HG02970 (cell line): ENCODE results near the gene RSPH10B2.
"Not testable (repeated sequence)": the region's sequence is repeated elsewhere in the genome, so short reads cannot be mapped to it uniquely, and the experiment has no call there.

ENCODE experiments used
- ATAC-seq: cut with Tn5 transposase; IDR thresholded peaks from one replicate; pipeline ENCODE4 v1.9.1; 2021; ENCODE audit warnings: mild to moderate bottlenecking, moderate library complexity, moderate number of reproducible peaks; ENCODE audit not compliant: unreplicated experiment, low FRiP score

RSPH10B2 gene

GRCh38 chr7:6781581-6781980, 27.7 kb downstream of the RSPH10B2 start:
- ATAC-seq = not testable (repeated sequence)

- ATAC-seq = not testable (repeated sequence)
Measured at GRCh38 chr7:6789353-6789752, 35.5 kb downstream of the RSPH10B2 start.

- ATAC-seq = not testable (repeated sequence)
Measured at GRCh38 chr7:6792113-6792872, 38.4 kb downstream of the RSPH10B2 start.

GRCh38 chr7:6794276-6794675, 40.4 kb downstream of the RSPH10B2 start:
- not testable (repeated sequence) for ATAC-seq

GRCh38 chr7:6797218-6797617, 43.3 kb downstream of the RSPH10B2 start:
- not testable (repeated sequence) for ATAC-seq

GRCh38 chr7:6798047-6798446, 44.1 kb downstream of the RSPH10B2 start:
- not testable (repeated sequence) for ATAC-seq

GRCh38 chr7:6799887-6800286, 46.0 kb downstream of the RSPH10B2 start:
- ATAC-seq = not testable (repeated sequence)

- not testable (repeated sequence) for ATAC-seq
Measured at GRCh38 chr7:6800331-6800730, 46.4 kb downstream of the RSPH10B2 start.

- ATAC-seq = not testable (repeated sequence)
Measured at GRCh38 chr7:6807393-6807918, 53.6 kb downstream of the RSPH10B2 start.

- not testable (repeated sequence) for ATAC-seq
Measured at GRCh38 chr7:6807959-6808358, 54.1 kb downstream of the RSPH10B2 start.

GRCh38 chr7:6813011-6813410, 59.1 kb downstream of the RSPH10B2 start:
- not testable (repeated sequence) for ATAC-seq

- not testable (repeated sequence) for ATAC-seq
Measured at GRCh38 chr7:6815470-6815869, 61.6 kb downstream of the RSPH10B2 start.

- not testable (repeated sequence) for ATAC-seq
Measured at GRCh38 chr7:6821622-6822021, 67.7 kb downstream of the RSPH10B2 start.

- ATAC-seq = peak; percentile 38
Measured at GRCh38 chr7:6825236-6826125, 71.6 kb downstream of the RSPH10B2 start.

- peak; percentile 86 for ATAC-seq
Measured at GRCh38 chr7:6826151-6826550, 72.2 kb downstream of the RSPH10B2 start, which contains the start of gene CCZ1B. Gene CCZ1B (minus strand): TSS chr7:6826275. CDS start chr7:6826197, 78 bp downstream.

GRCh38 chr7:6827180-6827579, 73.3 kb downstream of the RSPH10B2 start:
- not testable (repeated sequence) for ATAC-seq

- not testable (repeated sequence) for ATAC-seq
Measured at GRCh38 chr7:6829616-6830015, 75.7 kb downstream of the RSPH10B2 start.

GRCh38 chr7:6830026-6830425, 76.1 kb downstream of the RSPH10B2 start:
- not testable (repeated sequence) for ATAC-seq

GRCh38 chr7:6831018-6831725, 77.3 kb downstream of the RSPH10B2 start:
- ATAC-seq = no peak

- no peak for ATAC-seq
Measured at GRCh38 chr7:6833636-6834035, 79.7 kb downstream of the RSPH10B2 start.
